Endometrium (tissue), 2 donors: ENCODE measurements around the gene EXOC4.

ENCODE experiments used
- FAIRE-seq: peaks from 2 replicates; lab custom pipeline; 2012; peaks lifted over from hg19 to GRCh38; lab: Jason Lieb, UNC
- donor health status: control.
- donor health status: control.

Gene EXOC4

DNA sequence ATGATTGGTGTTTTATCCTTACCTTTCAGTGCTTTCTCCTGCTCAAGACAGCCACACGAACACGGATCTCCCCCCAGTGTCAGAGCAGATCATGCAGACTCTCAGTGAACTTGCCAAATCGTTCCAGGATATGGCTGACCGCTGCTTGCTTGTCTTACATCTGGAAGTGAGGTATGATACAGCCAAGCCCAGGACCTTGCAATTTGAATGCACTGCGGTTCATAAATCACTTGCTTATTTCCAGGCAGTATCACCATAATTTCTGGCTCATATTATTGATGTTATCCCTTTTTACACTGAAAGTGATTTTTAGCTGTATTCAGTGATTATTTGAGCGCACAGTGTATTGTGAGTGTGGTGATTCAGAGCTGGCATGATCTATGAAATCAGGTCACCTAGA is 744.6 kb downstream of the EXOC4 start:
- FAIRE-seq = no peak

DNA sequence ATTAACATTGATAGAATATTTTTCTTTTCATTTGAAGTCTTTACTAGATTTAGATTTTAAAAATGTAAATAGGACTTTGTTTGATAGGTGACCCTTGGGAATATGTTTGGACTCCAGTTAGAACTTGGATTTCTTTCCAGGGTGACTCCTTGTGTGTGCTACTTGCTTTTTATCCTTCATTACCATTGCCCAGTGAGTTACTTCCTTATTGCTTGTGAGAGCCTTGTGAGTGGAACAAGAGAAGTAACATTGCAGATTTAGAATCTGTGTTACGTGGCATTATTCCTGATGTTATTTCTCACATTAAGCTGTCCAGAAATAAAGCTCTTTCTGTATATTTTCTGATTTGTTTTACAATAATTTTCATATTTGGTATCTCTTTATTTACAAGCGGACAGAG is 746.3 kb downstream of the EXOC4 start:
- no peak for FAIRE-seq

DNA sequence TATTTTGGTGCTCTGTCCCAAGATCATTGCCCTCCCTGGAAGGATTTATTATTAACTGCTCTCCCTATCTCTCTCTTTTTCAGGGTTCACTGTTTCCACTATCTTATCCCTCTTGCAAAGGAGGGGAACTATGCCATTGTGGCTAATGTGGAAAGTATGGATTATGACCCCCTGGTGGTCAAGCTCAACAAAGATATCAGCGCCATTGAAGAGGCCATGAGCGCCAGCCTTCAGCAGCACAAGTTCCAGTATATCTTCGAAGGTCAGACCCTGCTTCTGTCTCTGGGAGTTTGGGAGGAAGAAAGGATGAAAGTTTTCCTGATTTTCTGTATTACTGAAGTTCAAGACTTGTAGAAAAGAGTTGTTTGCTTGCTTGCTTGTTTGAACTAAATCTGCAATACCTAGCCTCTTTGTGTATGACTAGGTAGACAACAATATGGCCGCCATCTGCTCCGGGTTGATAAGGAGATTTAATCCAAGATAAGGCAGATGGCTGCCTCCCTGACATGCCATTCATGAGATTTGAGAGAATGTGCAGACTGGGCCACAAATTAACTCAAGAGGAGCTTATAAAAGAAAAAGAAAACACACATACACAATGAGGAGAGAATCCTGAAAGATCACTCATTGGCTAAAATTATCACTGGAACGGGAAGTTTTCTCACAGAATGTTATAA is 752.1 kb downstream of the EXOC4 start:
- FAIRE-seq = no peak

DNA sequence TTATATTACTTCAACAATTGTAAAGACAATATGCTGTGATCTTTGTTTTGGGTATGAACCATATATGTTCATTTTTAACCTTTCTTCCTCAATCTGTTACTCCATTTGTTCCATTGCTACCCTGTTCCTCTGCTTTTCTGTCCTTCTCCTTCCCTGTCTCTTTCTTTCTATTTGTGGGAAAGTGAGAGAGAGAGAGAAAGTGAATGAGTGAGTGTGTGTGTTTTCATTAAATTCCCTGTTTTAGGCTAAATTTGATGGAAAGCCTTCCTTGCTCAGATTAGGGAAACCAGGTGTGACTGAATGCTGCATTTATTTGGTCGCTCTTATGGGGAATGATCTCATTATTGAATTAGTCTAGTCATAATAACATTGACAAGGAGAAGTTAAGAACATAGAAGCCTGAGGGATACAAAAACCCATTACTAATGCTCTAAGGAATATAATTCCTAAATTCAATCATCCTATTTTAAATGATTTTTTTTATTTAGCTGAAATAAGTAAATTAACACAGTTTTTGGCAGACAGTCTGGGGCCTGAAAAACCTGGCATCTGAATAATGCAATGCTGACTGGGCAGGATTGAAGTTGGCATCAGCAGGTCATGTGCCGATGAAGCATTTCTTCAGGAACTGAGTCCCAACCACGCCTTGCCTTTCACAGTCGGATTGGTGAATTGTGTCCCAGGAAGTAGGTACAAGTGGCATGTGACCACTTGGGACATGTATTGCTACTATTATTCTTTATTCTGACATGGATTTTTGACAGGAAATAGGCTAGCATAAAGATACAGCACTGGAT is 756.6 kb downstream of the EXOC4 start:
- FAIRE-seq = no peak

DNA sequence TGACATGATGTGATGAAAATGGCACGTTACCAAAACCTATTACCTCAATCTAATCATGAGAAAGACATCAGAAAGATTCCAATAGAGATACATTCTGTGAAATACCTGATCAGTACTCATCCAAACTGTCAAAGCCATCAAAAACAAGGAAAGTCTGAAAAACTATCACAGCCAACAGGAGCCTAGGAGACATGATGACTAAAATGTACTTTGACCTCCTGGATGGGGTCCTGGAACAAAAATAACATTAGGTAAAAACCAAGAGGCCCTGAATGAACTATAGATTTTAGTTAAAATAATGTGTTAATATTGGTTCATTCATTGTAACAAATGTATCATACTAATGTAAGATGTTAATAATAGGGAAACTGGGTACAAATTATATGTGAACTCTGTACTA is 760.4 kb downstream of the EXOC4 start:
- no peak for FAIRE-seq

DNA sequence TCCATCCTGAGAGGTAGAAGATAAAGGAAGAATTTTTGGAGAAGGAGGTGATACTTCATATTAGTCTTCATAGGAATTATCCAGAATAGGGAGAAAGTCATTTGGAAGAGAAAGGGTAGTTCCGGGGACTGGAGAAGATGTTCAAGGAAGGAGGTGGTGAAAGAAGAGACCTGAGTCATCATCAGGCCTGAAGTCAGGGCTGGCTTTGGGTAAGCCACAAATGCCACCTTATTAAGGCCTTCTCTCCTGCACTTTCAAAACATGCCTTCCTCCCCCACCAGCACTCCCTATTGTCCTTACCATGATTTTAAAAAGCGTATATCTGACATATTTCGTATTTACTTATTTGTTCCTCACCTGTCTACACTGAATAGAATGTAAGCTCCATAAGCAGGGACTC is 762.1 kb downstream of the EXOC4 start:
- no peak for FAIRE-seq

DNA sequence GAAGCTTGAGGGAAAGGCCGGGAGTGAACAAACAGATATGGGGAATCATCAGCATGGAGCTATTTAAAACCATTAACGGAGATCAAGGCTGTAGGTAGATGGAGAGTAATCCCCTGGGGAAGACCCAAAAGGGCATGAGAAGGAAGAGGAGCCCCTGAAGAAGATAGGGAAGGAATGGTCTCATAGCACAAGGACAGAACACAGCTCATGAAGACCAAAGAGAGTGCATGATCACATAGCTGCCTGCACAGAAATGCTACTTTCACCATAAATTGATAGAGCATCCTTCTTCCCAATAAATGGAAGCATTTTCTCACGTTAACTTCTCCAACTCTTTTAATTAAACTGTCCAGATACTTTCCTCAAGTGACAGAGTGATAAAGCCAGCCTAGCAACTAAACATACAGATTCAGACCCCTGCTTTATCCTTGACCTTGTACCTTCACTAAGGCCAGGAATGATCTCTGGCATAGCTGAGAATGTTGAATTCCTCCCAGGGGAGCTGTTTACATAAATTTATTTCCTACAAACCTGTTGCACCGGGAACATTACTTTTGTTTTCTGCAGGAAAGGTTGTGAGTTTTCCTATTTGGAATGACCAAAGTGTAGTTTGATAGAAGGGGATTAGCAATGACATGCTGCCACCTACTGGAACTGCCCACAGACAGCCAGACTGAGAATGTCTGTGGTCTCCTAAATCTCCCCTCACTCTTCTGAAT is 763.5 kb downstream of the EXOC4 start:
- no peak for FAIRE-seq

DNA sequence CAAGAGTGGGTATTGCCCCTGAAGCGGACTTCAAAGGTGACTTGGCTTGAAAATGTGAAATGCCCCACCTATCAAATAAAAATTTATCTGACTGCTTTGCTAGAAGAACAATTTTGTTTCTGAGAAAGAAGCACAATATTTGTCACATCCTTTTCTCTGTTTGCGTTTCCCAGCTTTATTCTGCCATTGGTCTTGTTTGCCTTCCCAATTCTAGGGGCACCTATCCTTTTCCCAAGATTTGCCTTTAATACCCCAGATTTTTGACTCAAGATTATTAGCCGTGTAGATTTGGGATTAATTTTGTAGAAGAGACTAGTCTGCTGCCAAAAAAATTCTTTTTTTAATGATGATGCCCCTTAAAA is 764.0 kb downstream of the EXOC4 start:
- no peak for FAIRE-seq

DNA sequence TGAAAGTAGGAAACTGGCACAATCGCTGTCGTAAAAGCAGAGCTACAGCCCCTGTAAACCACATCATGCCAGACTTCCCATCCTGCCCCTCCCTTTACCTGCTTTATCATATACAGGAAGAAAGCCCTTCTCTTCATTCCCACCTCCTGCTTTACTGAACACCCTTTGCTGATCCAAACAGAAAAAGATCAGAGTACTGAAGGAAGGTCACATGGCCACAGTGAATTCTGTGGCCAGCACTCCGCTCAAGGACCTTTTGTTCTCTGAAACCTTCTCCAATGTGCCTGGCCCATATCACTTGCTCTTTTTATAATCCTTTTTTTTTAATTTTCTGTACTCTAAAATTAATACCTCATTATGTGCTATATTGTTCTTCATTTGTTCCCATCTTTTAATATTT is 765.4 kb downstream of the EXOC4 start:
- FAIRE-seq = no peak

DNA sequence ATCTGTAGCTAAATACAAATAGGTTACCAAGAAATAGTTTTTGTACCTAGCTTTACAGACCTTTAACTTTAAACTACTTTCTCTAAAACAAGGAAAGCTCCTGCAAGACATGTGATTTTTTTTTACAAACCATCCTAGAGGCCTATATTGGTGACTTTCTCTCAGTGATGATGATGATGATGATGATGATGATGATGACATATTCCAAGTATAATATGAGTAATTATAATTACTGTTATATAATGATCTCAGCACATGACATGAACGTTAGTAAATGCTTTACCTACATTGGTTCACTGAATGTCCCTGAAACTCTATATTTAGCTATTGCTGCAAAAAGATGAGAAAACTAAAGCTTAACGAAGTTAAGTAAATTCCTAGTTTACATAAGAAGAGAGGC is 766.4 kb downstream of the EXOC4 start:
- FAIRE-seq = no peak

DNA sequence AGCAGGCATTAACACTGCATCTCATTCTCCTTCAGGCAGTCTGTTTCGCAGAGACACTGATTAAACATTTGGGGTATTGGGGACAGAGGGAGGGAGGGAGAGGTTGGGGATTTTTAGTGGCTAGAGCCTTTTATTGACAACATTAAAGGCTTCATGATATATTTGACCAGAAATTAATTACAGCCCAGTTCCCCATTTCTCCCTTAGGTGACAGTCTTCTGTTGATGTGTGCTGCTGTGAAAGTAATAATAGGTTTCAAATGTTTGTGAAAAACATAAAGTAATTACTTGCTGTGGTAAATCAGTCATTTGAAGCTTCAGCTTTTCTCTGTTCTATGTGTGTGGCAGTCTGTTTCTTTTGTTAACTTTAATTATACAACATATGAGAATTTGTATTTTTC is 769.0 kb downstream of the EXOC4 start:
- no peak for FAIRE-seq

DNA sequence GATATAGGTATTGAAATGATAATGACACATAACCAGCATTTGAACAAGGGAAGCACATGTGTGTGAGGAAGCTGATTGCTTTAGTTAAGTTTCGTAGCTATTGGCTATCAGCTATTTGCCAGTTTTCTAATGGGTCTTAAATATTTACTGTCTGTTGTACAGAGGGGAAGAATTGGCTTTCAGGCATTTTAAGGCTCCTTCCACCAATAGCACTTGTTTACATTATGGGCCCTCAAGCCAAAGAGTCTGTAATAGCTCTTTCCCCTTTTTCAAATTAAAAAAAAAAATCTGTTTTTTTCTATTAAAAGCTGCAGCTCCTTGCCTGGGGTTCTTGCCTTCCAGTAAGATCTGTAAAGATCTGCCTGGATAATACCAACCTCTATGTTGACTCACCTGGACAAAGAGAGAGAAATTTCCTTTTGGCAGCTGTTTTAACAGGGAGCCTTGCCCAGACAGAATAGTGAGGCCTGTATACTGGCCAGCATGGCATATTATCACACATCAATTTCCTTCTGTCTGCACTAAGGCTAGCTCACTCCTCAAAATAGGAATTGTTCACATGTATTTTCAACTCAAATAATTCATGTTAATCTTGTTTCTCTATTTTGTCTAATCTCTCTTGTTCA is 769.5 kb downstream of the EXOC4 start:
- FAIRE-seq = no peak

DNA sequence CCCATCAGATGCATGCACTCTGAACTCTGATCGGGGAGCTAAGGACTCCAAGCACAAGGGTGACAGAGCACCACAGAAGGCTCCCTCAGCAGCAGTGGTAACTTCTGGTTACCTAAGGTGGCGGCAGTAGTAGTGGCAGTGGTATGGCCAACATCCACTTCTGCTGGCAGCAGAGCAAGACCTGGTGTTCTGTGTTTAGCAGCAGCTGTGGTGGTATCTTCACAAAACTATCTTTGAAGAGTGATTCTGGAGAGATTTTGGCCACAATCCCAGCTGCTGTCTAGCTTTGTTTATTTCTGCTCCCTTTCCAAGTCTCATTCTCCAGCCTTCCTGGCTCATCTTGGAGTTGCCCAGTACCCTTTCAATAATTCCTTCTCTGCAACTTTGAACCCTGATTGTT is 771.9 kb downstream of the EXOC4 start:
- FAIRE-seq = no peak

DNA sequence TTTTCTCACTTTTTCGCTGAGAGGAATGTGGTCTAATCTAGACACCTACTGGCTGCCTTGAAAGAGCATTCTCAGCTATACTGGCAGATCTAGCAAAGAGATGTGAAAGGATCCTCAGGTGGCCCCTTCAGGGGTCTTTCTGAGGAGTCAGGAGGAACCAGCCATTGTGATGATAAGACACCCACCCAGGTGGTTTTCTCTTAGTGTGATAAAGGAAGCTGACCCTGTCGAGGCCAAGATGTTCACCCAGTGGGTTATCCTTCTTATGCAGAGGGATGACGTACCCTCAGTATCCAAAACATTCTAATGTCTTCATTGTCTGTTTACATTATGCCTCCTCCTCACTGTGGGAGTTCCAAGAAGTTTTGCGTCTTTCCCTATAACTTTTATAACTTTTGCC is 776.0 kb downstream of the EXOC4 start:
- FAIRE-seq = no peak

DNA sequence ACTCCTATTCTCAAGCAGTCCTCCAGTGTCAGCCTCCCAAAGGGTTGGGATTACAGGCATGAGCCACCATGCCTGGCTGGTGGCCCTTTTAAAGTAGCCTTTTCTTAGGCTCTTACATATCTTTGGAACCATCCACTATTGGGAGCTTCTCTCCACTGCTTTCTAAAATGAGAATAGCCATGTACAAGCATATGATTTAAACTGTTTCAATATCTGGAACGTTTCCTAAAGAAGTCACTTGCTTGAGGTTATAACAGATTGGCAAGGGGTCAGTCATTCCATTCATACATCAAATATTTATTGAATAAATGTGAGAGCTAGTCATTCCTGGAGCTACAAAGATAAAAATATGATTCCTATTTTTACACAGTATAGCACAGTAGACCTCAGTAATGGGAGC is 776.9 kb downstream of the EXOC4 start:
- no peak for FAIRE-seq

DNA sequence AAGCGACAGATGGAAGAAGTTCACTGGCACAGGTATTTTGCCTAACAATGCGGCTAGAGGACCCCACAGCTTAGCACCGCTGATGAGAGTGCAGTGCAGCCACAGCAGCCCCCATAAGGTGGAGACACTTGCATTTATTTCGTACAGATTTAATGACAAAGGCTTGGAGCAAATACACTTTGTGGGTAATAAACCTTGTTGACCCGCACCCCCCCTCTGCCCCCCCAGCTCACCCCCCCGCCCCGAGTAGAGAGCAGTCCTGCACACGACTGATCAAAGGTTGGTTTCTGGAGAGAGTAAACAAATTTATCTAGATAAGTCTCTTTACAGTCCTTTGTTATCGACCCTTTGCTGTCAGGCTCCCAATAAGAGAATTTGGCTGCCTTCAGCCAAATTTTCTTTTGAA is 777.6 kb downstream of the EXOC4 start:
- no peak for FAIRE-seq

DNA sequence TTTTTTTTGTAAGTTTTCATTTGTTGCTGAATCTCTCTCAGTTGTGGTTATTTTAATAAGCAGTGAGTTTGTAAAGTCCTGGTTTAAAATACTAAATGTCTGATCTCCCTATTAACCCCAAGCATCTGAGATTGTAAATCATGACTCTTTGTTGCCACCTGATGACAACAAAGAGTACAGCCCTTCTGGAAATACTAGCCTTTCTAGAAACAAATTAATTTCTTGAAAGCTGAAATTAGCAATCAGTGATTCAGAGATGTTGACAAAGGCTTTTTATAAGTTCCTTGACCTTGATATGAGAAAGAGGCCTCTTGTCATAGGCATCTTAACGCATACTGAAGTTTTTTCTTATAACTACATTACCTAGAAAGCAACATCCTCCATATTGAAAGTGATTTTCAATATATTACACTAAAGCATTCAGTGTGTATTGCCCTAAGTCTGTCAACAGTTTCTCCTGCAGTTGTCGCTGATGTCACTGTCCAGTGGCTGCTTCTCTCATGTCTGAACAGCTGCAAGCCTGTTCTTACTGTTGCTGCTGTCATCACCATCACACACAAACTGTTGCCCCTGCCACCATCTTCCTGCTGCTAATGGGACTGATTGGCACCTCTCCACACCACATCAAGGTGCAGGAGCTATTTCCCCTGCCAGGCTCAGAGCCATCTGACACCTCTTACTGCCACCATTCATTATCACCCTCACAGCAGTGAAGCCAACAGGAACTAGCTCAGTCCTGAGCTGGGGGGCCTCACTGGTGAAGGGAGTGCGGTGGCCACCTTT is 779.1 kb downstream of the EXOC4 start:
- no peak for FAIRE-seq

DNA sequence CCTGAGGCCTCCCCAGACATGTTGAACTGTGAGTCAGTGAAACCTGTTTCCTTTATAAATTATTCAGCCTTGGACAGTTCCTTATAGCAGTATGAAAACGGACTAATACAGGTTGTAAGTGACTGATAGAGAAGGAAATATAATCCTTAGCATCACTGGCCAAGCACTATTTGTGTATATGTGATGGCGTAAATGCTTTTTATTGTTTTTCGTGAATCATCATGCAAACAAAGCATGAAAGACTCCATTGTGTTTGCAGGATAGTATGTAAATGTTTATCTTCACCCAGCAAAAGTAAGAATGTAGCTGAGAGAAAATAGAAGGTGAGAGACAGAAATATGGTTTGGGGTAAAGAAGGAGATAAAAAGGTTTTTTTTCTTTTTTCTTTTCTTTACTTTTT is 781.8 kb downstream of the EXOC4 start:
- no peak for FAIRE-seq

DNA sequence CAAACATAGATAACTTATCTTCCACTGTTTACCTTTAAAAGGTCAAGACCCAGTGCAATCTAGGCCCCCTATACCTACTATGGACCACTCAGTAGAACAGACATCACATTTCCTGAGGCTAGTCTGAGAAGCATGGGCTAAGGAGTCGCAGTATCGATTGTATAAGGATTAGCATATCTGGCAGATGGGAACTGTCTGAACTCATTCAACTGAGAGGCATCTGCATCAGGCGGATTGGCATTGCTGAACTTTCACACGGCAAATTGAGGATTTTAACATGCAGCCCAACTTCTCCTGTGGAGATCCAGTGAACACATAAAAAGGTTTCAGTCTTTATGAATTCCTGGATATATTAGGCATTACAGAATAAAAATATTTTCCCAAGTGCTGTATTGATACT is 785.1 kb downstream of the EXOC4 start:
- FAIRE-seq = no peak

DNA sequence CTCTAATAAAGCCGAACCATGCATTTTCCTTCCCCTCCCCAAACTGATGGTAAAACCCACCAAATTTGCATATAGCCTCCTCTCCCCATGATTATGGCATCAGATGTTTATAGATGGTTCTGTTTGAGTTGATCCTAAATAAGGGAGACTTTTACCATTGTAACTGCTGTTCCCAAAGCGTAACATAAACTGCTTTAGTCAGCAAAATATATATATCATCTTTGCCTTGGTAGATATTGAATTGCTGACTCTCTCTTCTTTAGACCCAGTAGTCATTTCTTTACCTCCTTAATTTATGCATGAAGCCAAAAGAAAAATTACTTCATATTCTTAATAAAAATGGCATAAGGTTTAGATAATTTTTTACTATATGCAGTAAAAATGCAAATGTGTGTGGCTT is 788.1 kb downstream of the EXOC4 start:
- no peak for FAIRE-seq

DNA sequence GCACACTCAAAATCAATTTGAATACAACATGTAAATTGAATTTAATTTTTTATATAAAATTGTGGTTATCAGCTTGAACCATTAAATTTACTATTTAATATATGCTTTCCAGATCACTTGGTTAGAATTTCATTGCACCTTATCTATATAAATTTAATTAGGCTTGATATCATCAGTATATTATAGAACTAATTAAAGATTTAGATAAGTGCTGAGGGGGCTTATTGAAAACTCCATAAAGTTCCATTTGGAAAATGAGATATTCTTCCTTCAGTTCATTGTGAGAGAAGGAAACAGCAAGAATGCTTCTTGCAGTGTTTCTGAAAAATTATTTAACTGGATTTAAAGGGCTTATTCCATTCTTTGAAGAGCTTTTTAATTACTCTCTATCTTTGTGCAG is 788.6 kb downstream of the EXOC4 start:
- FAIRE-seq = no peak

DNA sequence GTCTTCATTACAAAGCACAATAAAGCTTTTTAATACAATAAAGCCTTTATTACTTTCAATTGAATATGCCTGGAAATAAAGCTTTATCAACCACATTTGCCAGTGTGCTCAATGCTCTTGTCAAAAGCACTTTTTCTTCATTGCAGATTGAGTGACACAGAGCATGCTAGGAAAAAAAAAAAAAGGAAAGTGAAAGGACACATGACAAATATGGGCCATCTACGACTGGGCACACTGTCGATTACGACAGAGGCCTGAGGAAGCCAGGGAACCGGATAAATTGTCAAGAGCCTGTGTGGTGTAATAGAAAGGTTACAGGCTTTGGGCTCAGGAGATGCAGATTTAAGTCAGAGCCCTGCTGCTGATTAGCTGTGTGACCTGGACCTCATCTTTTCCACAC is 789.4 kb downstream of the EXOC4 start:
- FAIRE-seq = no peak
